ENCODE data around the gene MEIKIN.

The MEIKIN gene

GRCh38 chr5:131945551-131946168 lies at the start of gene MEIKIN:
Gene MEIKIN (minus strand): TSS chr5:131945663. CDS start chr5:131945505, 158 bp downstream.
- DNase-seq (ENCODE audit: extremely low read depth in 1 of 2, low read depth in 1 of 2), result no peak

DNA sequence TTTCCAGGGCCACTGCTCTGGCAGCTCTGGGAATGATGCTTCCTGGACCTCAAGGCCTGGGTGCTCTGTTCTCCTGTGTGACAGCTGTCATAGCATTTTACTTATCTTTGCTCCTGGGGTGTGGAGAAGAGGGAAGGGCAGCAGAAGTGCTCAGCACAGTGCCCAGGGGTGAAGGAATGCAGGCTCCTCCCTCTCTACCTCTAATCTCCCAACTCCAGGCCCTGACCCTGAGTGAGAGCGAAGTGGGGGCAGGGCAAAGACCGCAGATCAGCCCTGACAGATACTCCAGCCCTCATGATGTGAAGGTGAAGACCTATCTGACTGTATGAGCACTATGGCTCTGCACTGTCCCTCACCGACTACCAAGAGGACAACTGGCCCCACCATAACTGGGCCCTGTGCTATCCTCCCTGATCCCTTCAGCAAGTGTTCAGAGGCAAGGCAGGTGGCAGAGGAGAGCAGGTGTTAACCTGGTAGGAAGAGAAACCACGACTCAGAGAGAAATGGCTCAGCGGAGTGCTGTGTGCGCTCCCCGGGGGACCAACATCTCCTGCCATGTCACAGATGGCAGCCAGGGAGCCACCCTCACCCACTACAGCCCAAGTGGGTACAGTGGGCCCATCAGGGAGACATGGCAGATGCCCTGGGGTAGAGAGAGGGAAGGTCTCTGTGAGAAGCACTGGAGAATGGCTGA lies 49.2 kb upstream of the MEIKIN start:
- no peak for DNase-seq (ENCODE audit: extremely low read depth in 1 of 2, low read depth in 1 of 2)

- DNase-seq (ENCODE audit: extremely low read depth in 1 of 2, low read depth in 1 of 2), result no peak
These were observed 48.6 kb upstream of the MEIKIN start for GRCh38 chr5:131994090-131994489.

DNA sequence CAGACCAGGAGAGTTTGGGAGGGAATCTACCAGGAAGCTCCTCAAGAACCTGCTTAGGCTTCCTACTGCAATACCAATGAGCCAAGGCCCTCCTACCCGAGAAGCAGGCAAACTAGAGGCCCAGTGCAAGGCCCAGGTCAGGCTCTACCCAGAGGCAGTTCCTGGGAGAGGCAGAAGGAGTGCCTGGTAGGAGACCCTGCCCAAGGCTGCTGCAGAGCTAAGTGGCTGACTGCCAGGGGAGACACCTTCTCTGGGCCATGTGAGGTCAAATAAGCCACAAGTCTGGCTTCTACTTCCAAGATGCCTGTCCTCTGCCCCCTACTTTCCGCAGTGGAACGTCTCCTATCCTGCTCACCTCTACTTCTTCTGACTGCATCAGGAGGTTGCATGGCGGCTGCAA lies 48.2 kb upstream of the MEIKIN start:
- no peak for DNase-seq (ENCODE audit: extremely low read depth in 1 of 2, low read depth in 1 of 2)

DNA sequence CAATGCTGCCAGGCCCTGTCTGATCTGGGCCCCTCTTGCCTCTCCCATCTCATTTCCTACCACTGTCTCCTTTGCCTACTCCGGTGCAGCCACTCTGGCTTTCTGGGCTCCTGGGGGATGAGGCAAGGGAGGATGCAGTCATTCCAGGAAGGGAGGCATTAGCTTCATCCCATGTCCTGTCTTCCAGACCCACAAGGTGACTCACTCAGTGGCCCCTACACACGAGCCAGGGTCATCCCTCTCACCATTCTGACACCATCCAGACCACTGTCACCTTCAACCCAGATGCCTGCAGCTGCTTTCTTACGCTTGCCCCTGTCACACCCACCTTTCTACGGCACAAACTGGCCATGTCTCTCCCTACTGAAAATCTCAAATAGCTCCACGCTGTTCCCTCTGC lies 46.9 kb upstream of the MEIKIN start:
- DNase-seq (ENCODE audit: extremely low read depth in 1 of 2, low read depth in 1 of 2), result no peak

DNA sequence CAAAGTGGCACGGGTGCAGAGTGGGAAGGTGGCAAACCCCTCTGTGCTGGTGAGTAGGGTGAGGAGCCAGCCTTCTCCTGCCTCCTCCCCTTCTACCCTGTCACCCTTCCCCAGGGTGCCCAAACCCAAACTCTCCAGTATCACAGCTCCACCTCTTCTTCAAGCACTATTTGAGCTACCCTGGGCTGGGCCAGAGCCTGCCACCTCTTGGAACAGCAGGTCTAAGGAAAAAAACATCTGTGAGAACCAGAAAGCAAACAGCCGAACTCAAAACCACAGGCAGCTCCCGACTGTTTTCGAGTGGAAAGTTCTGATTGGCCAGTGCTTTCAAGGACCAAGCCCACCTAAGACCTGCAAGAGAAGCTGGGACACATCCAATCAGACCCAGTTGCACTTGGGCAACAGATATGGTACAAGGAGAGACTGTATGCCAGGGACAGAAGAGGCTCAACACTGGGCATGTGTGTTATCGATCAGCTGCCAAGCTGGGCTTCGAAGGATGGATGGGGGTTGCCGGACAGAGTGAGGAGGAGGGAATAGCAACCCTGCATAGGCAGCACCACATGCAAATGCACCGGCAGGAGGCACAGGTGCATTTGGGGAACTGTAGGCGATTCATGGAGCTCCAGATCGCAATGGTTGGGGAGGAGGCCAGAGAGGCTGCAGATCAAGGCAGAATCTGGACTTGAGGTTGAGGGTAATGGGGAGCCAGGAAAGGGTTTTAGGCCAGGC lies 46.3 kb upstream of the MEIKIN start:
- DNase-seq (ENCODE audit: extremely low read depth in 1 of 2, low read depth in 1 of 2), result no peak

DNA sequence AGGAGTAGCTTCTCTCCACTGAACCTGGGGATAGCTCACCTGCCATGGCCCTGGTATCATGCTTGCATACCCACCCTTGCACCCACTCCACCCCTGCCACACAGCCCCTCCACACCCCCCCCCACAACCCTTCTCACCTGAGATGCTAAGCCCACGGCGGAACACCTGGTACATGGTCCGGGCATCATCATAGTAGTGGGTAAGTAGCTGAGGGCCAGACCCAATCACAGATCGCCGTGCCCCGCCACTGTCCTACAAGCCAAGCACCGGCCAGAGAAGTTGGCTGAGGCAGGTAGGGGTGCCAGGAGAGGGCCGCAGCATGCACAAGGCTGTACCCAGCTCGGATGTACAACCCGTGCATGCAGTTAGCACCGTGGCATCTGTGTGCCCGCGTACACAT lies 45.3 kb upstream of the MEIKIN start:
- DNase-seq (ENCODE audit: extremely low read depth in 1 of 2, low read depth in 1 of 2), result no peak

GRCh38 chr5:131988601-131989000 lies 43.1 kb upstream of the MEIKIN start:
- DNase-seq (ENCODE audit: extremely low read depth in 1 of 2, low read depth in 1 of 2), result no peak

DNA sequence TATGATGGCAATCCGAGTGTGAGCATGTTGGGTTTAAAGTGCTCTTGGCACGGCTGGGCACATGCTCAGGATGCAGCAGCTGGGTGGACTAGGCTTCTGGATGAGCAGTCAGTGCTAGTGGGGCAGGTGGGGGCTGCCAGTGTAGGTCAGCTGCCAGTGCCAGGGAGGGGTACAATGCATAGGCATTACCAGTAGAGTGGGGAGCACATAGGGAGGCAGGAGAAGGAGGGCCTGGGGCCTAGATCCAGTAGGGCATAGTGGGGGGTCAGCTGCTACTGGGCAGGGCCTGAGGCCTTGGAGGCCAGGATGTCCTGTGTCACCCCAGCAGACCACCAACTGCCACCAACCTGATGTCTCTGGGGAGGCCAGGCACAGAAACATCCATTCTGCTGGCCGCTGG lies 41.8 kb upstream of the MEIKIN start:
- no peak for DNase-seq (ENCODE audit: extremely low read depth in 1 of 2, low read depth in 1 of 2)

- no peak for DNase-seq (ENCODE audit: extremely low read depth in 1 of 2, low read depth in 1 of 2)
These were observed 40.9 kb upstream of the MEIKIN start for GRCh38 chr5:131986161-131986912.

GRCh38 chr5:131984956-131985665 lies 39.6 kb upstream of the MEIKIN start:
- DNase-seq (ENCODE audit: extremely low read depth in 1 of 2, low read depth in 1 of 2), result no peak

DNA sequence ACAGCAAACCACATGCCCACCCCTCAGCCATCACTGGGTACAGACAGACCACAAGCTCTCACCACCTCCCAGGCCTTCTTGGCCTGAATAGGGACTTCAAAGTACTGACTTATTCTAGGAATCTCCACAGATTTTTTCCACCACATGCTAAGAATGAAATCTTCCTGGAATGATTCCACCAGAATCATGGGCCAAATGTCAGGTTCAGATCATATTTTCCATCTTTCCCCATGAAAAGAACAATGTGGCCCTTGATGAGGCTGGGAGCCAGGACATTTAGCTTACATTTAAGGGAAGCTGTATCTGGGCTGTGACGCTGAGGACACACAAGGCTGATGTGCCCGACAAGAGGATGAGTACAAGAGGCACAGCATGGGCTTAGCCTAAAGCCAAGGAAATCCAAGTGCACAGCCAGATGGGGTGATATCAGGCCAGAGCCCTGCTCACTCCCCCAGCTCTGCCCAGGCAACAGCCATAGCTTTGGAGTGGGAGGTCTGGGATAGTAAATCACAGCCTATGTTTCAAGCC lies 37.8 kb upstream of the MEIKIN start:
- DNase-seq (ENCODE audit: extremely low read depth in 1 of 2, low read depth in 1 of 2), result no peak

DNA sequence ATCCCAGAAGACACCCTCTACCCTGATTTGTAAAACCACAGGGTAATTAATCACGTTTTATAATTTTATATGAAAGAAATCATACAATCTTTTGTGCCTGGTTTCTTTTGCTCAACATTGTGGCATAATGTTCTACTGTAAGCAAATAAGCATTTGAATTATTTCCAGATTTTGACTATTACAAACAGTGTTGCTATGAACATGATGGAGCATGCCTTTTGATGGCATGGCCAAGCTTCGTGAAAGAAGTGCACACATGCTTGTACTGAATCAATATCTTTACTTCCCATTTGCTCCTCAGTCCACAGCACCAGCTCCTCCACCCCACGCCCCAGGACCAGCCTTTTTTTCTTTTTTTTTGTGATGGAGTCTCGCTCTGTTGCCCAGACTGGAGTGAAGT lies 36.1 kb upstream of the MEIKIN start:
- DNase-seq (ENCODE audit: extremely low read depth in 1 of 2, low read depth in 1 of 2), result no peak

GRCh38 chr5:131980696-131981095 lies 35.2 kb upstream of the MEIKIN start:
- no peak for DNase-seq (ENCODE audit: extremely low read depth in 1 of 2, low read depth in 1 of 2)

DNA sequence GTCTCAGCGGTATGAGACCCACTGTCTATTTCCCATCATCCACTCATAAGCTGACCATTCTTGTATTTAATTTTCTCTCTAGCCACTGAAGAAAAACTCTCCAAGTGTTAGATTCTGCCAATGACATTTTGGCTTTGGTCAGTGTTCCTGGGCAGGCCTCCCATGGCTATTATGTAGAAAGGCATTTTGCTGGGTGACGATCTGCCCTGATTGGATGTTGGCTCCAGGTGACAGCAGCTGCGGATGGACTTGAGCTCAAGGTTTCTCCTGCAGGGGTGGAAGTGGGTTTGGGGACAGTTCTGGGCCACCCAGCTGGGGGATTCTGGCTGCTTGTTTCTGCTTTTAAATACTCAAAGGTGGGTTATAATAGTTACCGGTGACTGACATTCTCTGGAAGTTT lies 34.4 kb upstream of the MEIKIN start:
- no peak for DNase-seq (ENCODE audit: extremely low read depth in 1 of 2, low read depth in 1 of 2)

DNA sequence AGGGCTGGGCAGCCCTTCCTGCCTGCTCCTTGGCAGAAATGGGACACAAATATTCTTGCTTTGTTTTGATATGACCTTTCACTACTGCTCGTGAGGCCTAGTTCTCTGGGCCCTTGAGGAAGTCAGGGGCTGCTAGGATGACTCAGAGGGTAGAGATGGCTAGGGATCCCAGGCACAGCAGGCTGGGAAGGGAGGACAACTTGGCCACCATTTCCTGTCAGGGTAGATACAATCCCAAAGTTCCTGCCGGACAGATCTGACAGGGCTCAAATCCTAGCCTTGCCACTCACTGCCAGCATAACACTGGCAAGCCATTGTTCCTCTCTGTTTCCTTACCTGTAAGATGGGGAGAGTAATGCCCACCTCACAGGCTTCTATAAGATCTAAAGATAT lies 31.7 kb upstream of the MEIKIN start:
- DNase-seq (ENCODE audit: extremely low read depth in 1 of 2, low read depth in 1 of 2), result no peak

DNA sequence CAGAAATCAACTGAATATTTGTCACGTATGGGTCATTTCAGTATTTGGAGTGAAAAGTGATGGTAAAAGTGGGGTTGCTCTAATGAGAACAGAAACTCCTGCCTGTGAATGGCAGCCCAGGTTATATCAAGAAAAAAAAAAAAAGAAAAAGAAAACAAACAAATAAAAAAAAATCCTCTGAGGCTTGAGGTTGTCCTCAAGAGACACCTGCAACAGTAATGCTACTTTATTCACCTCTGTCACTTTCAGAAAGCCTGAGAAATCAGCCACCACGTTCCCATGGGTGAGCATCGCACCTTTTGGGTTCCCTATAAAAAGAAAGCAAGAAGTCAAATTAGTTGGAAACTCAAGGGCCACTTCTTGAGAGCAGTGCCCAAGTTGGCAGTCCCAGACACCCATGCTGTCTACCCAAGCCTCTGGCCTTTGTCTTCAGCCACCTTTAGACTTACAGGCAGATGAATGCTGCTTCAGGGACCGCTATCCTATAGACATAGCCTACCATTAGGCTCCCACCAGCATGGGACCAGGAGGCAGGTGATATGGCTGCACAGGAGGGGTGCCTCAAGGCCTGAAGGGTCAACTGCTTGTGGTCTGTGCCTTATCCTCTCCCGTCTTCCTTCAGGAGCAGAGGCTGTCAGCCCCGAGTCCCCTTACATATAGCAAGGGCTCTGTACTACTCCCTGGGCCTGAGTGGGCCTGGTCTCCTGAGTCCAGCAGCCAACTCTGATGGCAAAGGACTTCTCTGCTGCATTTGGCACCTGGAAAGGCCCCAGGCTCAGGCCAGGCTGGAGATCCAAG lies 31.1 kb upstream of the MEIKIN start:
- no peak for DNase-seq (ENCODE audit: extremely low read depth in 1 of 2, low read depth in 1 of 2)

DNA sequence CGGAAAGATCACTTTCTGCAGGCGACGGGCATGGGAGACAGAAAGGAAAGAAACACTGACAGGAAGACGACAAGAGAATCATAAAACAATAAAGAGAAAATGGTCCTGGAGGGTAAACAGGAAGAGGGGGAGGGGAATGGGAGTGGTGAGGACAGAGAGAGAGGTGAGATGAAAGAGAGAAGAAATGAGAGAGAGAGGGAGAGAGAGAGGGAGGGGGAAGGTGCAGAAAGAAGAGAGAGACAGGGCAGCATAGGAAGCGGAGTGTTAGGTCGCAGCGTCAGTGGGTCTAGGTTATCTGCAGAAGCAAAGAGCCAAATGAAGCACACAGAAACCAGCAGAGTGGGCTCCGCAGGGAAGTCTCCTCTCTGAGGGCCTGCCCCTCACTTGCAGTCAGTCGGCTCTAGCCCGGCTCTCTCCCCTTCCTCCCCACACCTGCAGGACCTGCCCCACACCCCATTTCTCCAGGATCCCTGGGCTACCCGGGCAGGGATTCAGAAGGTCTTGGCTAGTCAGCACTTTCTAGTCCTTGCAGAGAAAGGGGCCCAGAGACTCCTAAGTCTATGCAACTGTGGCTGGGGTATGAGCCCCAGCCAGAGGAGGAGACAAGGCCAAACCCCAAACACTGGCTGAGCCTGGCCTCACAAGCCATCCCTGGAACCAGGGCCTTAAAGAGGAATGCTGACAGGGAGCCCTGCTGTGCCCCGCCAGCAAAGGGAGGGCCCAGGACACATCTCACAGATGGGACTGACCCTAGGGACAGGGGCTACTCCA lies 29.7 kb upstream of the MEIKIN start:
- no peak for DNase-seq (ENCODE audit: extremely low read depth in 1 of 2, low read depth in 1 of 2)

DNA sequence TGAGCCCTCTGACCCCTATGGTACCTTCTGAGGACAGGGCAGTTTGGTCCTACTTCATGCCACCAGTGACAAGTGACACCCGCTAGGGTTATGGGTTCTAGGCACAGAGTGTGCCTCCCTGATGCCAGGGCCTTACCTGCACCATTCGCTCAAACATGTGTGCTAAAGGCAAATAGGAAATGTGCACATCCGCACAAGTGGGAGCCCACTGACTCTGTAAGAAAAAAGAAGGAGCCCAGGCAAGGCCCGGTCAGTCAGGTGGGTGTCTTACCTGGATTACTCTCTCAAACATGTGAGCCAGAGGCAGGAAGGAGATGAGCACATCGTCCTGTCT lies 29.1 kb upstream of the MEIKIN start:
- DNase-seq (ENCODE audit: extremely low read depth in 1 of 2, low read depth in 1 of 2), result no peak

Data from activated CD8-positive, alpha-beta memory T cell treated with anti-CD3 and anti-CD28 coated beads for 1 hour (primary cell).